ENCODE data around the gene WIZ. TPM values are rescaled to one million over a fixed set of nuclear protein-coding genes. Genes with fewer than 3 reads are reported as not detected.
A peak's percentile ranks its signal among the peaks of the same experiment; 100 is the strongest.

WIZ gene
- total and polyA plus RNA-seq, 9 of the 15 experiments (the other 6 are each of a cell fraction or from before 2014, with no cell fraction given): 0.06 to 37.5 (median 4.8) TPM

DNA sequence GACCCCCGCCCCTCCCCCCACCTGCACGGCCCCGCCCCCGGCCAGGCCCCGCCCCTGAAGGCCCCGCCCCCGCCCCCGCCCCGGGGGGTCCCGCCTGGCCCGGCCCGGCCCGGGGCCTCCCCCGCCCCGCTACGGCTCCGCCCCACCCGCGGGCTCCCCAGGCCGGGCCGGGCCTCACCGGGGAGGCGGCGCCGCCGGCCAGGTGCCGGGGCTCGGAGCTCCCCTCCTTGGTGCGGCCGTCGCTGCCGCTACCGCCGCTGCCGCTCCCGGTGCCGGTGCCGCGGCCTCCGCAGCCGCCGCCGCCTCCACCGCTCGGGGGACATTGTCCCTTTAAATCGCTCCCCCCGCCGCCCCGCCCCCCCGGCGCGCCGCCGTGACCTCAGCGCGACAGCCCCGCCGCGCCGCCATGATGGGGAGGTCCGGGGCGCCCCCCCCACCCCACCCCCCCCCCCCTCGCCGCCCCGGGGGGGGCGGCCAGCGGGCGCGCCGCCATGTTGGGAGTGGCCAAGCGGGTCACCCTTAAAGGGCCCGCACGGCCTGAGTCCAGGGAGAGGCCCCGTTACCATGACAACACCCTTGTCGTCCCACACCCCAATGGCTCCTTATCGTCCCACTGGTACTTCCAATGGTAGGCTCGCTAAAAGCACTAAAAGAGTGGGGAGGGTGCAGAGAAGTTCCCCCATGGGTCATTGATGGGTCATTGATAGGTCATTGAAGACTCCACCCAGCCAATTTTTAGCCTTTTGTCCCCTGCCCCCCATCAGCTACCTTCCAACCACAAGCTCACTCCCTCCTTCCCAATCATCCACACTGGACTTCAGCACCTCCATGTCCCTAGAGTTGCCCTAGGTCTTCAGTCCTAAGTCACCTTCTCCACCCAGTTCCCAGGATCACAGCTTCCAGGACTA is at the start of gene WIZ (continued):
- TF ChIP-seq PATZ1 (CRISPR knock-in tag; IDR thresholded peaks at IDR 0.05; ENCODE audit: borderline replicate concordance) (no peak), NFYB (IDR thresholded peaks at IDR 0.05; ENCODE audit: extremely low read depth, insufficient read length) (no peak), ZNF134 (CRISPR knock-in tag; conservative IDR thresholded peaks at IDR 0.05) (no peak), RBM22 (IDR thresholded peaks at IDR 0.05; ENCODE audit: low read depth, low read length, poor library complexity, severe bottlenecking) (no peak), NR1H2 (CRISPR knock-in tag; IDR thresholded peaks at IDR 0.05) (no peak), EP300 (IDR thresholded peaks at IDR 0.05; ENCODE audit: low read length) (no peak), HCFC1 (IDR thresholded peaks at IDR 0.05; ENCODE audit: low read depth, low read length) (peak; percentile 87), XRCC3 (IDR thresholded peaks at IDR 0.05) (no peak), ZNF12 (CRISPR knock-in tag; IDR thresholded peaks at IDR 0.05) (no peak), SIN3B (IDR thresholded peaks at IDR 0.05; ENCODE audit: low read depth) (0 out of 2 replicates have a peak, but pooled peaks have one; percentile 32), HDAC6 (IDR thresholded peaks at IDR 0.05; ENCODE audit: low read depth, low read length) (no peak), TCFL5 (CRISPR knock-in tag; conservative IDR thresholded peaks at IDR 0.05) (no peak), ZNF324 (CRISPR knock-in tag; IDR thresholded peaks at IDR 0.05) (no peak), ZBTB5 (IDR thresholded peaks at IDR 0.05) (no peak), ZNF699 (CRISPR knock-in tag; IDR thresholded peaks at IDR 0.05; ENCODE audit: insufficient replicate concordance) (no peak), ZNF232 (CRISPR knock-in tag; IDR thresholded peaks at IDR 0.05) (no peak), MED1 (CRISPR knock-in tag; IDR thresholded peaks at IDR 0.05; ENCODE audit: borderline replicate concordance) (no peak), ZNF695 (CRISPR knock-in tag; IDR thresholded peaks at IDR 0.05) (no peak), PTBP1 (IDR thresholded peaks at IDR 0.05; ENCODE audit: low read depth, low read length) (no peak), RBM17 (IDR thresholded peaks at IDR 0.05; ENCODE audit: borderline replicate concordance, low read depth, low read length) (no peak)
- TF ChIP-seq, protein P1, sequence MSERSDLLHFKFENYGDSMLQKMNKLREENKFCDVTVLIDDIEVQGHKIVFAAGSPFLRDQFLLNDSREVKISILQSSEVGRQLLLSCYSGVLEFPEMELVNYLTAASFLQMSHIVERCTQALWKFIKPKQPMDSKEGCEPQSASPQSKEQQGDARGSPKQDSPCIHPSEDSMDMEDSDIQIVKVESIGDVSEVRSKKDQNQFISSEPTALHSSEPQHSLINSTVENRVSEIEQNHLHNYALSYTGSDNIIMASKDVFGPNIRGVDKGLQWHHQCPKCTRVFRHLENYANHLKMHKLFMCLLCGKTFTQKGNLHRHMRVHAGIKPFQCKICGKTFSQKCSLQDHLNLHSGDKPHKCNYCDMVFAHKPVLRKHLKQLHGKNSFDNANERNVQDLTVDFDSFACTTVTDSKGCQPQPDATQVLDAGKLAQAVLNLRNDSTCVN (CRISPR knock-in tag; IDR thresholded peaks at IDR 0.05): no peak
- TF ChIP-seq, protein P2, sequence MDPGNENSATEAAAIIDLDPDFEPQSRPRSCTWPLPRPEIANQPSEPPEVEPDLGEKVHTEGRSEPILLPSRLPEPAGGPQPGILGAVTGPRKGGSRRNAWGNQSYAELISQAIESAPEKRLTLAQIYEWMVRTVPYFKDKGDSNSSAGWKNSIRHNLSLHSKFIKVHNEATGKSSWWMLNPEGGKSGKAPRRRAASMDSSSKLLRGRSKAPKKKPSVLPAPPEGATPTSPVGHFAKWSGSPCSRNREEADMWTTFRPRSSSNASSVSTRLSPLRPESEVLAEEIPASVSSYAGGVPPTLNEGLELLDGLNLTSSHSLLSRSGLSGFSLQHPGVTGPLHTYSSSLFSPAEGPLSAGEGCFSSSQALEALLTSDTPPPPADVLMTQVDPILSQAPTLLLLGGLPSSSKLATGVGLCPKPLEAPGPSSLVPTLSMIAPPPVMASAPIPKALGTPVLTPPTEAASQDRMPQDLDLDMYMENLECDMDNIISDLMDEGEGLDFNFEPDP (CRISPR knock-in tag; IDR thresholded peaks at IDR 0.05): no peak

Measured in K562 (cell line).